Ectodermal cell (in vitro differentiated cells): ENCODE results near the gene TPTE. TPM values are rescaled to one million over a fixed set of nuclear protein-coding genes. Genes with fewer than 3 reads are reported as not detected.
"Not testable (repeated sequence)": the region's sequence is repeated elsewhere in the genome, so short reads cannot be mapped to it uniquely, and the experiment has no call there.

Experiments
- H3K27ac ChIP-seq: 2 replicates; pipeline ENCODE4 v1.7.0; 2013; ENCODE audit warnings: mild to moderate bottlenecking, low read depth, low read length; ENCODE audit not compliant: insufficient read depth, poor library complexity, severe bottlenecking
- H3K27me3 ChIP-seq: 2 replicates; pipeline ENCODE4 v1.7.0; 2013; ENCODE audit warnings: mild to moderate bottlenecking, low read length; ENCODE audit not compliant: insufficient read depth, control insufficient read depth, poor library complexity, severe bottlenecking
- H3K36me3 ChIP-seq: one replicate; pipeline ENCODE4 v1.7.0; 2013; ENCODE audit warnings: low read length; ENCODE audit not compliant: control insufficient read depth, insufficient read depth
- H3K4me1 ChIP-seq: one replicate; pipeline ENCODE4 v1.7.0; 2013; ENCODE audit warnings: low read length; ENCODE audit not compliant: control insufficient read depth, insufficient read depth
- H3K4me3 ChIP-seq: 2 replicates; pipeline ENCODE4 v1.7.0; 2013; ENCODE audit warnings: low read depth, low read length, control low read depth; ENCODE audit not compliant: insufficient read depth
- H3K9me3 ChIP-seq: 2 replicates; pipeline ENCODE4 v1.7.0; 2013; ENCODE audit warnings: mild to moderate bottlenecking, low read length, moderate library complexity; ENCODE audit not compliant: control insufficient read depth
- WGBS, 2 experiments: methylation state at CpG; one replicate each; pipeline ENCODE4 v1.1.7; 2013; ENCODE audit warnings: missing lambda C conversion rate in 2 of 2; 5-methylcytosine and 5-hydroxymethylcytosine counted together
- polyA plus RNA-seq, 4 experiments: library from polyadenylated mRNA; stranded (reverse); fragments of 50-300 nt; gene quantifications; one replicate each; pipeline ENCODE4 v1.2.3, GENCODE V29; 2013

Gene TPTE
- not detected for polyA plus RNA-seq (2013, experiment 1 of 4)
- not detected for polyA plus RNA-seq (2013, experiment 2 of 4)
- not detected for polyA plus RNA-seq (2013, experiment 3 of 4)
- not detected for polyA plus RNA-seq (2013, experiment 4 of 4)

GRCh38 chr21:10521091-10521598, at the start of gene TPTE:
TSS of gene TPTE (plus strand) at chr21:10521583. CDS start at chr21:10538724, 17,141 bp downstream.
- Histone ChIP-seq H3K36me3 (no peaks in the 10 kb centered on the region), H3K4me3 (no peak within 1 kb of the TSS), H3K4me1 (no peaks in the 10 kb centered on the region), H3K27ac (no peak within 1 kb of the TSS), H3K27me3 (no peaks in the 10 kb centered on the region), H3K9me3 (peaks cover 16% of the 10 kb centered on the region)
- WGBS, 2 experiments: 90 to 91% methylated on average over 64 of the region's 66 CpGs

- not testable (repeated sequence) for H3K27me3 ChIP-seq, H3K4me1 ChIP-seq, H3K27ac ChIP-seq, H3K4me3 ChIP-seq, H3K36me3 ChIP-seq
- peaks cover 19% of the 10 kb centered on the region for H3K9me3 ChIP-seq
Measured at GRCh38 chr21:10471999-10472398, 49.4 kb upstream of the TPTE start.

GRCh38 chr21:10477794-10478193, 43.6 kb upstream of the TPTE start:
- H3K27ac ChIP-seq, H3K4me3 ChIP-seq, H3K36me3 ChIP-seq, H3K27me3 ChIP-seq, H3K4me1 ChIP-seq: not testable (repeated sequence)
- 59 to 63% methylated on average over 7 of the region's 7 CpGs for WGBS, 2 experiments
- peaks cover 13% of the 10 kb centered on the region for H3K9me3 ChIP-seq

- H3K36me3 ChIP-seq, H3K4me3 ChIP-seq, H3K4me1 ChIP-seq, H3K27ac ChIP-seq, H3K27me3 ChIP-seq: not testable (repeated sequence)
- H3K9me3 ChIP-seq: peaks cover 15% of the 10 kb centered on the region
- WGBS, 2 experiments: 51 to 53% methylated on average over 4 of the region's 4 CpGs
Measured at GRCh38 chr21:10479875-10480274, 41.5 kb upstream of the TPTE start.

- WGBS, 2 experiments: no CpG with 5 or more reads among the region's 3 CpGs
- not testable (repeated sequence) for H3K27ac ChIP-seq, H3K36me3 ChIP-seq, H3K4me1 ChIP-seq, H3K9me3 ChIP-seq, H3K27me3 ChIP-seq, H3K4me3 ChIP-seq
Measured at GRCh38 chr21:10484864-10485263, 36.5 kb upstream of the TPTE start.

- WGBS, 2 experiments: 34 to 40% methylated on average over 2 of the region's 3 CpGs
Measured at GRCh38 chr21:10490453-10490852, 30.9 kb upstream of the TPTE start.

GRCh38 chr21:10511116-10511515, 10.3 kb upstream of the TPTE start:
- WGBS, 2 experiments: 67 to 69% methylated on average over 6 of the region's 6 CpGs
- no peak overlapping the region for H3K4me3 ChIP-seq

More at GRCh38 chr21:10490453-10490852, 30.9 kb upstream of the TPTE start:
- H3K4me3 ChIP-seq, H3K27me3 ChIP-seq, H3K4me1 ChIP-seq, H3K27ac ChIP-seq, H3K9me3 ChIP-seq, H3K36me3 ChIP-seq: not testable (repeated sequence)

GRCh38 chr21:10516889-10517288, 4.5 kb upstream of the TPTE start:
- 81 to 82% methylated on average over 2 to 3 of the region's 3 CpGs for WGBS, 2 experiments
- peaks cover 15% of the 10 kb centered on the region for H3K9me3 ChIP-seq
- not testable (repeated sequence) for H3K4me3 ChIP-seq, H3K36me3 ChIP-seq, H3K27ac ChIP-seq, H3K27me3 ChIP-seq, H3K4me1 ChIP-seq

More at GRCh38 chr21:10511116-10511515, 10.3 kb upstream of the TPTE start:
- H3K4me1 ChIP-seq: no peaks in the 10 kb centered on the region
- H3K27me3 ChIP-seq: no peaks in the 10 kb centered on the region
- H3K27ac ChIP-seq: no peak overlapping the region
- H3K36me3 ChIP-seq: no peaks in the 10 kb centered on the region
- peaks cover 15% of the 10 kb centered on the region for H3K9me3 ChIP-seq

- not testable (repeated sequence) for H3K4me1 ChIP-seq, H3K36me3 ChIP-seq, H3K4me3 ChIP-seq, H3K27ac ChIP-seq, H3K27me3 ChIP-seq
- H3K9me3 ChIP-seq: peaks cover 16% of the 10 kb centered on the region
- 77 to 79% methylated on average over 10 of the region's 10 CpGs for WGBS, 2 experiments
Measured at GRCh38 chr21:10517904-10518303, 3.5 kb upstream of the TPTE start.

- H3K27ac ChIP-seq, H3K4me3 ChIP-seq, H3K4me1 ChIP-seq, H3K36me3 ChIP-seq, H3K27me3 ChIP-seq: not testable (repeated sequence)
- 92 to 93% methylated on average over 74 to 75 of the region's 75 CpGs for WGBS, 2 experiments
- H3K9me3 ChIP-seq: peaks cover 17% of the 10 kb centered on the region
Measured at GRCh38 chr21:10521835-10522500, 585 bp downstream of the TPTE start.
